SKM-1 (cell line): ENCODE results near the gene EFCAB13.
"Not testable (repeated sequence)": the region's sequence is repeated elsewhere in the genome, so short reads cannot be mapped to it uniquely, and the experiment has no call there.

Source experiments
- DNase-seq: peaks from one replicate; lab custom pipeline; 2025; ENCODE audit not compliant: unreplicated experiment; lab: John Stamatoyannopoulos, UW

Gene EFCAB13

GRCh38 chr17:47423406-47424295, 99.9 kb downstream of the EFCAB13 start:
- DNase-seq, result no peak

- DNase-seq, result not testable (repeated sequence)
Measured at GRCh38 chr17:47425233-47425632, 101.5 kb downstream of the EFCAB13 start.

- DNase-seq, result not testable (repeated sequence)
Measured at GRCh38 chr17:47425887-47426635, 102.3 kb downstream of the EFCAB13 start.

- DNase-seq, result no peak
Measured at GRCh38 chr17:47427985-47428384, 104.2 kb downstream of the EFCAB13 start.

- not testable (repeated sequence) for DNase-seq
Measured at GRCh38 chr17:47432240-47432639, 108.5 kb downstream of the EFCAB13 start.

GRCh38 chr17:47465165-47465564, 141.4 kb downstream of the EFCAB13 start:
- DNase-seq, result no peak

- DNase-seq, result not testable (repeated sequence)
Measured at GRCh38 chr17:47466976-47467375, 143.2 kb downstream of the EFCAB13 start.

- no peak for DNase-seq
Measured at GRCh38 chr17:47470836-47471235, 147.1 kb downstream of the EFCAB13 start.

GRCh38 chr17:47472073-47472472, 148.3 kb downstream of the EFCAB13 start:
- not testable (repeated sequence) for DNase-seq
